Neural progenitor cell (in vitro differentiated cells): Measurements from ENCODE around the gene NAT14.

Experiments used
- CTCF ChIP-seq: fragments of 200-600 bp; sonication (generic); IDR thresholded peaks from 2 replicates; pipeline ENCODE4 v1.5.1; 2017; ENCODE audit warnings: antibody characterized with exemption, mild to moderate bottlenecking
- EZH2 ChIP-seq: fragments of 200-600 bp; sonication (generic); IDR thresholded peaks from 2 replicates; pipeline ENCODE4 v1.6.1; 2017; ENCODE audit warnings: antibody characterized with exemption, mild to moderate bottlenecking, moderate library complexity
- EZH2phosphoT487 ChIP-seq: fragments of 200-600 bp; sonication (generic); IDR thresholded peaks from 2 replicates; pipeline ENCODE4 v1.6.1; 2017; ENCODE audit warnings: antibody characterized with exemption

GRCh38 chr19:55484593-55485438 lies at the start of gene NAT14:
- no peak for TF ChIP-seq CTCF
- TF ChIP-seq EZH2, result no peak
- TF ChIP-seq EZH2phosphoT487, result no peak
